Left renal pelvis (tissue), 4 donors: Measurements from ENCODE around the gene ARAP3. TPM values are rescaled to one million over a fixed set of nuclear protein-coding genes. Genes with fewer than 3 reads are reported as not detected.
A peak's percentile ranks its signal among the peaks of the same experiment; 100 is the strongest.

Source experiments
- DNase-seq, 4 donors: peaks; one replicate each; pipeline ENCODE4 v3.0.0-alpha.2; 2013; ENCODE audit warnings: low read depth in 4 of 4, low spot score in 3 of 4
- polyA plus RNA-seq, 4 donors: library from polyadenylated mRNA; unstranded; fragments of 120-200 nt; gene quantifications; one replicate each; pipeline ENCODE4 v1.2.1, GENCODE V29; 2013; ENCODE audit not compliant: insufficient read length in 4 of 4

Gene ARAP3
- polyA plus RNA-seq, 4 donors, result 14.9 to 24.3 (median 19.5) TPM

GRCh38 chr5:141647851-141648250 is 34.2 kb downstream of the ARAP3 start:
- DNase-seq, result no peak

GRCh38 chr5:141647242-141647641 is 34.8 kb downstream of the ARAP3 start:
- no peak for DNase-seq

- DNase-seq, result no peak
Observed at GRCh38 chr5:141646026-141646425, 36.0 kb downstream of the ARAP3 start.

- DNase-seq, result no peak
Observed at GRCh38 chr5:141641634-141642267, 40.3 kb downstream of the ARAP3 start.

GRCh38 chr5:141640698-141641097 is 41.3 kb downstream of the ARAP3 start:
- DNase-seq, result no peak

GRCh38 chr5:141640051-141640415 is 42.0 kb downstream of the ARAP3 start:
- no peak for DNase-seq

GRCh38 chr5:141639357-141640050 is 42.5 kb downstream of the ARAP3 start:
- no peak for DNase-seq

- no peak for DNase-seq
Observed at GRCh38 chr5:141638771-141639170, 43.3 kb downstream of the ARAP3 start.

- no peak for DNase-seq
Observed at GRCh38 chr5:141637767-141638419, 44.1 kb downstream of the ARAP3 start.

GRCh38 chr5:141637123-141637766 is 44.8 kb downstream of the ARAP3 start:
- DNase-seq, result no peak

GRCh38 chr5:141636413-141637122 is 45.5 kb downstream of the ARAP3 start, which contains the start of the genes HDAC3 and RELL2:
TSS of gene HDAC3 (minus strand) at chr5:141636849. CDS start at chr5:141636790, 59 bp downstream.
TSS of gene RELL2 (plus strand) at chr5:141636997. CDS start at chr5:141638226, 1,229 bp downstream.
- peak in 2 of 4 donors; percentile 76 to 78 for DNase-seq

- DNase-seq, result no peak
Observed at GRCh38 chr5:141636106-141636412, 46.0 kb downstream of the ARAP3 start.

GRCh38 chr5:141635646-141636045 is 46.4 kb downstream of the ARAP3 start:
- no peak for DNase-seq

GRCh38 chr5:141634720-141635119 is 47.3 kb downstream of the ARAP3 start:
- DNase-seq, result no peak

GRCh38 chr5:141633871-141634561 is 48.0 kb downstream of the ARAP3 start:
- DNase-seq, result no peak

GRCh38 chr5:141632650-141633049 is 49.4 kb downstream of the ARAP3 start:
- no peak for DNase-seq

- no peak for DNase-seq
Observed at GRCh38 chr5:141630570-141631140, 51.4 kb downstream of the ARAP3 start.

GRCh38 chr5:141628175-141628788 is 53.7 kb downstream of the ARAP3 start:
- DNase-seq, result no peak

- no peak for DNase-seq
Observed at GRCh38 chr5:141623611-141624010, 58.4 kb downstream of the ARAP3 start.
